NOMO-1 treated with dmso at 0.1 percent for 144 hours (cell line): ENCODE measurements around the gene FUBP3.

Experiments
- DNase-seq: peaks from one replicate; lab custom pipeline; 2025; ENCODE audit not compliant: unreplicated experiment; lab: John Stamatoyannopoulos, UW

FUBP3 gene

DNA sequence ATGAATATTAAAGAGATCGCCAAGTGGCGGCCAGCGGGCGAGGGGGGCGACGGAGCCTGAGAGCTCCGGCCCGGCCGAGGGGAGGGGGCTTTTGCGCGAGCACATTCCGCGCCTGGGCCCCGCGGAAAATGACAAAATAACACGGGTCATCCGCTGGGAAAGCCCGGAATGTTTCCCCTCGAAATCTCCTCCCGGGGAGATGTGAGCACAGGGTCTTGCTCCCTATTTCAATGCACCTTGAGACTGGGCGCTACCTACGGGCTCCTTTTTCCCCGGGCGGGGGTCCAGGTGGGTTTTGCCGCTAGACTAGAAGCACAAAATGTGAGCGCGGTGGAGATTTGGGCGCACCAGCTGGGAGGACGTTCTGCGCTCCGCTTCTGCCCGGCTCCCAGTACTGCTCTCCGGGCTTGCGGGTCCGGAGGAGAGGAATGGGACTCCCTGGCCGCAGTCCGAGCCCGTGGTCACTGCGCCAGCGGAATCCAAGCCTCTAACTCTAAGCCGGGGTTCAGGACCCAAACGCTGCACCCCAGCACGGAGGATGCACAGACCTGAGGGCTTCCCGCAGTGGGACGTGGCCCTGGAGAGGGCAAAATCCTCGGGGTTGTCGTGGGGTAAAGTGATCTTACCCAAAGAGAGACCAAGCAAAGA, 82.2 kb downstream of the FUBP3 start:
- no peak for DNase-seq

DNA sequence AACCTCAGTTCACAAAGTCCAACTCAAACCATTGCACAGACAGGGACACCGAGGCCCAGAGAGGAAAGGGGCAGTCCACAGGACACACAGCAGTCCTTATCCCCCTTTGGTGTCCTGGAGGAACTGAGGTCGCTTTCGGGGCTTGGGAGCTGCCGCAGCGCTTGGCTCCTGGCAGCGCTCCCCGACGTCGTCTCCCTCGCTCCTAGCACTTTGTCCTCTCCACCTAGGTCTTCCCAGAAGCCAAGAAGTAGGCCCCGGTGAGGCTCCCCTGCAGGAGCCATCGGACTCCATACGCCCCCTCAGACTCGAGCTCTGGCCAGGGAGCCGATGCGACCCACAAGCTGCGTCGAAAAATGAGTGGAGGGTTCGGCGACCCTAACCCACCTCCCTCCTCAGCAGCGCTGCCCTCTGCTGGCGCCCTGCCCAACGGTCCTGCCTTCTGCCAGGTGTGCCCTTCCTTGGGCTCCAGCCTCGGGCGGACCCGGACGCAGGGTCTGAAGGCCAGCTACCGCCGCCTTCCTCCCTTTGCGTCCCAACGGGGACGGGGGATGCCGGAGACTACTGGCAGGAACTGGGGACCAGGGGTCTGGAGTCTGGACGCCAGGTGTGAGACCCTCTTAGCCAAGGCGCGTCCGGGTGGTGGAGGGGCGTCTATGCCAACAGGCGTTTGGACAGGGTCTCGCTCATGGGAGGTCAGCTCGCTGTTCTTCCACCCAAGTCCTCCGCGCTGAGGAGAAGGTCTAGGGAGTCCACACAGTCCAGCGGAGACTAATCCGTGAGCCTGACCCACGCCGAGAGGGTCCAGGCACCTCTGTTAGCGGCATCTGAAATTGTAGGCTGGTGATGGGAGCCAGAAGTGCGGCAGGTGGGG, 83.0 kb downstream of the FUBP3 start:
- no peak for DNase-seq

DNA sequence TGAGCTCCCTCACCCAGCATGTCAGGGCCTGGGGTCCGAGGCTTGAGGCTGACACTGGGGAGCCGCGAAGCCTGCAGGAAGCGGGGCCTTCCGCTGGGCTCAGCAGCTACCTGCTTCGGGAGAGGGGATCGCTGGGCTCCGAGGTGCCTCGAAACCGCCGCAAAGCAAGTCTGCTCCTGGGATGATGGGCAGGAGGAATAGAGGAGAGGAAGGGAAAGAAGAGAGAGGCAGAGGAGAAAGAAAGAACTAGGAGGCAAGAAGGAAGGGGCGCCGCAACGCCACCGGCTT, 83.5 kb downstream of the FUBP3 start:
- no peak for DNase-seq

DNA sequence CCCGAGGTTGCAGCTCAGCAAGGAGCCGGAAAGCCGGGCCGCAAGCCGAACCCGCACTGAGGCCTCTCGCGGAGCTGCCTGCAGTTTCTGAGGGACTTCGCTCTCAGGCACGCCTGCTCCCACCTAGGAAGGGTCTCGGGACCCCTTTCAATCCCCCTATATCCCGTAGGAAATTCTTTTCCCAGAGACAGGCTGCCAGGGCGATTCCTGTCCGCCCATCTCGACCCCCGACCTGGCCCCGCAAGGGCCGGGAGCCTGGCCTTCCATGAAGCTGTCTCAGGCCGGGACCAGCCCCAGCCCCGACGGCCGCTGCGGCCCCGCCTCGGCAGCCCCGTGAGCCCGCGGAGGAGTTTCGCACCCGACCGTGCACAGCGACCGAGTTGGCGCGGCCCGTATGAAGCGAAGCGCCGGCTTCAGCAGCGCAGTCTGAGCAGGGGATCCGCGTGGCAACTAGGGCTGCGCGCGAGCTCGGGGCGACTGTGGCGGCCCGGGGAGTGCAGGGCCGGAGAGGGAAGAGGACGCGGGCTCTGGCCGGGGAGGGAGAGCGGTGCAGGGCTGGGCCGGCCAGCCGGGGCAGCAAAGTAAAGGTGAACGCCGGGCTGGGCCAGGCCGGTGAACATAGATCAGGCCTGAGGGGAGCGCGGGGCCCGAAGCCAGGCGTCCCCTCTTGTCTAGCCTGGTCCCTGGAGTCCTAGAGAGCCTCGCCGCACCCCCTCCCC, 84.0 kb downstream of the FUBP3 start:
- DNase-seq = no peak

DNA sequence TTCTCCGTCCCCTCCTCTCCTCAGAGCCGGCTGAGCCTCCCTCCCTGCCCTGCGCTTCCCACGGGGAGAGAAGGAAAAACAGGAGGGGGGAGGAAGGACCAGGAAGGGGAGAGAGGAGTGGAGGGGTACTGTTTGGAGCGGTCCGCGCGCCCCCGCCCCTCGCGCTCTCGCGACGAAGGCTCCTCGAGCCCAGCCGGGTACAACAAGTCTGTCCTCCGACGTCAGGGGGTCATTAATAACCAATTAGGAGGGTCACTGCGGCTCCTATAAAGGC, 84.5 kb downstream of the FUBP3 start:
- DNase-seq = no peak

DNA sequence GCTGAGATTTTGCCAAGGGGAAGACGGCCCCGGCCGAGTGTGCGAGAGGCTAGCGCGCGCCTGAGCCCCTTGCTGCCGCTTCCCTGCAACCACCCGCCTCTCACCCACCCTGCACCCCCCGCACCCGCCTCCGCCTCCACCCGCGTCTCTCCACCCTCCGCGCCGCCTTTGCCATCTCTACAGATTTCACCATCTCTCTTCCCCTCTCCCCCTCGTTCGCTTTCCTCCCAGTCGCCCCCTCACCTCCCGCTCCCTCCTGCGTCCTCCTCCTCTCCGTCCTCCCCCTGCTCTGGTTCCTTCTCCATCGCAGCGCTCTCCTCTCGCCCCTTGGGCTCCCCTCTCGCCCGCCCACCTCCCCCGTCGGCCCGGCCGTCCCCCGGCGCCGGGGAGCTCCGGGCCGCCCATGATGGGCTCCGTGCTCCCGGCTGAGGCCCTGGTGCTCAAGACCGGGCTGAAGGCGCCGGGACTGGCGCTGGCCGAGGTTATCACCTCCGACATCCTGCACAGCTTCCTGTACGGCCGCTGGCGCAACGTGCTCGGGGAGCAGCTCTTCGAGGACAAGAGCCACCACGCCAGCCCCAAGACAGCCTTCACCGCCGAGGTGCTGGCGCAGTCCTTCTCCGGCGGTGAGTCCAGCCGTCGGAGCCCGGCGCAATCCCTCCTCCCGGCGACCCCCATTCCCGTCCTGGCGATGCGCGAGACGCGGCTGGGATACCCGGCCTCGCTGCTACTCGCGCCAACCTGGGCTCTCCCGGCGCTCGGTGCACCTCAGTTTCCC, 85.1 kb downstream of the FUBP3 start, which contains the start of gene PRDM12:
TSS of gene PRDM12 (plus strand) at position 344 of the 778 bp plus-strand sequence. CDS start at position 404, 60 bp downstream.
- DNase-seq = no peak

DNA sequence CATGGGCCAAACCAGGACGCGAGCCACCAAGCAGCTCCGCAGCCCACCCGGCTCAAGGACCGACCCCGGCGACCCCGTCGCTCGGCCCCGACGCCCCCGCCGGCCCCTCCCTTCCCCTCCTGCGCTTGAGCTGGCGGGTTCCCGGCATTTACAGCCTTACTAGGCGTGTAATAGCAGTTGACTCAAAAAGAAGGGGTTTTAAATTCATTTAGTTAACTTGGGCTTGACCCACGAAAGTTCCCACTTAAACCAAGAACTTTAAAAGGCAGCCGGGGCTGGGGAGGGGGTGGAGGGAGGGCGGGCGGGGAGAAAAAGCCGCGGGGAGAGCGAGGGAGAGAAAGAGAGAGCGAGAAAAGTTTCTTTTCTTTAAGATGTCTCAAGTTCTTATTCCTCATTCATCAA, 85.7 kb downstream of the FUBP3 start:
- no peak for DNase-seq

DNA sequence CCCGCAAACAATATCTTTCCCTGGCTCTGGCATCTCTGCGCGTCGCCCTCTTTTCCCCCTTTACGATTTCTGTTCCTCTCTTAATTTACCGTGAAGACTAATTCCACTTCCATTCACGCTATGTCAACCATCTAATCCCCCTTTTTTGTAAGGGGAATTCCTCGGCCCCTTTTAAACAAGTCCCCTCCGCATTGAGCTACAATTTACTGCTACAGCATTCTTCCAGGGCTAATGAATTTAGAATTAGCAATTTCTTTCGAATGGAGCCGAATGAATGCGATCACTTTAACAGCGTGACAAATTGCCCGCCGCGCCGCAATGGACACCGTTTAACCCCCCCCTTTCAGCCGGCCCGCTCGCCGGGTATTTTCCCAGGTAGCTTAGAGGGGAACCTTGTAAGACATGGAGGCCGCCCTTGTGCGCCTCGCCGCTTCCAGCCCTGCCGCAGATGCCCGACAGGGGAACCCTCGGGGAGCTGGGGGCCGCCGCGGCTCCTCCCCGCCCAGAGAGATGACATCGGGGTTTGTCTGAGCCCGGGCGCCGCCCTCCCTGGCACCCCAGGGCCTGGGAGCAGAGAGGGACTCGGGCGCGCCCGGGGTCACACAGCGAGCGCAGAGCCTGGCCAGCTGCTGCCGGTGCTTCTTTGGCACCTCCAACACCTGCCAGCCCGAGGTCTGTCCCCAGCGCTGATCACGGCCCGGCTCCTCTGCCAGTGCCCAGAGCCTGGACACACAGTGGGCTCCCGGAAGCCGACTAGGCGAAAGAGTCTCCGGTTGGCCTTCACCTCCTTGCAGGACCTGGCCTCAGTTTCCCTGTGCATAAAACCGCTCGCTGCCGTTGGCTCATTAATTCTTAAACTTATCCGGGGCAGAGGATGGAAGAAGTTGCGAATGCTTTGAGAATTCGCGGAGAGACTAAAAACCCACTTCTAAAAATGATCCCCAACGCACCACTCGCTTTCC, 86.3 kb downstream of the FUBP3 start:
- no peak for DNase-seq

DNA sequence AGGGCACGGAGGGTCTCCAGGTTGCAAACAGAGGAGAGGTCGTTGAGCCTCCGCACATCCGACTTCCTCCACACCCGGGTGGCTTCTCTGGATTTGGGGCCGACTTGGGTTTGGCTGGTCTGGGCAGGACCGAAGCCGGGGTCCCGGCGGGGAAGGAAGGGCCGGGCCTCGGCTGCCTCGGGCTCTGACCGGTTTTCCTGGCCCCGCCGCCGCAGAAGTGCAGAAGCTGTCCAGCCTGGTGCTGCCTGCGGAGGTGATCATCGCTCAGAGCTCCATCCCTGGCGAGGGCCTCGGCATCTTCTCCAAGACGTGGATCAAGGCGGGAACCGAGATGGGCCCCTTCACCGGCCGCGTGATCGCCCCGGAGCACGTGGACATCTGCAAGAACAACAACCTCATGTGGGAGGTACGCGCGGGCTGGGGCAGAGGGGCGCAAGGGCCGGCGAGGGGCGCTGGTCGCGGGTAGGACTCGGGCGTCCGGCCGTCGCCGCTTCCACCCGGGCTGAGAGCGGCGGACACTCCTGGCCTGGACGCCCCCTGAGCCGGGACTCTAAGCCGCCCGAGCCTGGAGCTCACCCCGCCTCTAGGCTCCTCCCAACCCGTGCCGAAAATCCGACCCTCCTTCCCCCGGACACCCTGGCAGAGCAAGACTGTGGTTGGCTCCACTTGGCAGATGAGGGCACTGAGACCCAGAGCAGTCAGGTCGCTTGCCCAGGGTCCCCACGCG, 87.2 kb downstream of the FUBP3 start:
- DNase-seq = no peak

DNA sequence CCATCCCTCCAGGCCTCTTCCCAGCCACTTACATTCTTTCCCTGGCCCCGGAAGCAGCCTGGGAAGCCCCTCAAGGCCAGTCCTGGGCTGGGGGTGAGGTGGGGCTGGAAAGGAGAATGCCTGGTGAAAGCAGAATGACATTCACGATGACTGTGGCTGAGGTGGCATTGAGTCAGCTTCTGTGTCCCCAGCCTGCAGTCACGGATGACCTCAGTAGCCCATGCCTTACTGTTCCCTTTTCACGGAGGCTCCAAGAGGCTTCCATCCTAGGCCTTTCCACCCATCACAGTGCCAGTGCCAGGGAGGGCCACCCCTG, 87.7 kb downstream of the FUBP3 start:
- no peak for DNase-seq

DNA sequence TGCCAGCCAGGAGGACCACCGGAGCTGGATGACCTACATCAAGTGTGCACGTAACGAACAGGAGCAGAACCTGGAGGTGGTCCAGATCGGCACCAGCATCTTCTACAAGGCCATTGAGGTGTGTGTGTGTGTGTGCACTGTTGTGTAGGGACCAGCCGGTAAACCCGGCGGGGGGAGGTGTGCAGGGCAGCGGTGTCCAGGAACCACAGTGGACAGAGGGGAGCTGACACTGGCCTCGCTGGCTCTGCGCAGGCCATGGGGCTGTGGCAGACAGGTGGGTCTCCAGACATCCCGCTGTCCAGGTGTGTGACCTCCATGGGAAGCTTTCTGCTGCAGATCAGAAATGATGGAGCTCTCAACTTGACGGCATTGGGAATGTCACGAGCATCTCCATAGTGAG, 88.8 kb downstream of the FUBP3 start:
- DNase-seq = no peak

DNA sequence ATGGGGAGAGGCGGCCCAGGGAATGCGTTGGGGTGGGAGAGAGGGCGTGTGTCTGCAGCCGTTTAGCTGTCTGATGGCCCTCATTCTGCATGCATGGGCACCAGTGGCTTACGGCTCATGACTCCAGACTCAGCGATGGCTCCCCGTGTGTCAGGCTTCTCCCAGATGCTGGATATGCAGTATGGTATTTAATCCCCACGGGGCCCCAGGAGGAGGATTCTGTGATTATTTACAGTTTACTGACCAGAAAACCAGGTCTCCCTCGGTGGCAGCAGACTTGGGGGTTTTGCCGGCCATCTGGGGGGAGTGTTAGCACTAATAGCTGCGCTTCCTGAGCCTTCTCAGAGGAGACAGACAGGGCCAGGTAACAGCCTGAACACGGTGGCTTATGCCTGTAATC, 89.3 kb downstream of the FUBP3 start:
- DNase-seq = no peak

DNA sequence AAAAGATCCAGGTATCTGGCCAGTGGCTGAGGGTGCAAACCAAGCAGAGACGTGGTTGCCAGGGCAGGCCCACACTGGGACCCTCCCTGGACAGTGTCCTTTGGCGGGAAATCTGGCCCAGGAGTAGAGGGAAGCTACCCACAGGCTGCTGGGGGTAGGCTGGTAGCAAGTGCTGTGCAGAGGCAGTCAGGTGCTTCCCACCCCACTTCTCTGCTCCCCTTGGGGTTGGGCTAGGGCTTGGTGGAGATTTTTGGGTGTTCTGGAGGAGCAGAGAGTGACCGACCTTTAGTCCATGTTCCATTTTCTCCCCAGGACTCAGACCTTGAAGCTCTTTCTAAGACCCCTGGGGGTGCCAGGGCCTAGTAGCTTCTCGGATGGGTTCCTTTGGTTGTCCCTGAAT, 90.6 kb downstream of the FUBP3 start:
- no peak for DNase-seq

DNA sequence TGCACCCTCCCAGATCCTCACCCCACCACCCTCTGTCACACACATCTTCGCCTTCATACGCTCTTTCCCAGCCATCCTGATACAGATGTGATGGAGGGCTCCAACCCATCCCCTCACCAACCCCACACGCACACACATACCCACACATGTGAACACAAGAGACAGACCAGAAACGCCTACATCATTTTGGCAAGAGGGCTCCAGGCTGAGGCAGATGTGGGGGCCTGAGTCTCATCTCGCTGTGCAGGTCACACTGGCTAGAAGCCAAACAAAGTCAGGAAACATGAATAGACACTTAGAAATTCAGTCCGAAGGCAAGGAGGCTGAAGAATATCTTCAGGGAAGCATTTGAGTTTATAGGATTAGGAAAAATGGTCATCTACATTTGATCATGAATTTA, 91.3 kb downstream of the FUBP3 start:
- DNase-seq = no peak

DNA sequence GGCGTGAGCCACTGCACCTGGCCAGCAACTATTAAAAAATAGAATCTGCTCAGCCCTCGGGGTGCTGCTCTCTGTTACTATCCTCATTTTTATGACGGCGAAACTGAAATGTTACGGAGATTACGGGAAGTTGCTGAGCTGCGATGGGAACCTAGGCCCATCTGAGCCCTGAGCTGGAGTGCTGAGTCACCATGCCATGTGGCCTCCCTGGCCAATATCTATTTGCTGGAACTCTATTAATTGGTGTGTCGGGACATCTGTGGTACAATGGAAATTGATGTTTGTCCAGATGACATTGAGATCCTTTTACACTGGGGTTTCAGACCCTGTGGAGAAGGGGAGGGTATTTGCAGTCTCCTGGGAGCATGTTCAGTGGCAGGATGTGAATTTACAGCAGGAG, 93.1 kb downstream of the FUBP3 start:
- no peak for DNase-seq

DNA sequence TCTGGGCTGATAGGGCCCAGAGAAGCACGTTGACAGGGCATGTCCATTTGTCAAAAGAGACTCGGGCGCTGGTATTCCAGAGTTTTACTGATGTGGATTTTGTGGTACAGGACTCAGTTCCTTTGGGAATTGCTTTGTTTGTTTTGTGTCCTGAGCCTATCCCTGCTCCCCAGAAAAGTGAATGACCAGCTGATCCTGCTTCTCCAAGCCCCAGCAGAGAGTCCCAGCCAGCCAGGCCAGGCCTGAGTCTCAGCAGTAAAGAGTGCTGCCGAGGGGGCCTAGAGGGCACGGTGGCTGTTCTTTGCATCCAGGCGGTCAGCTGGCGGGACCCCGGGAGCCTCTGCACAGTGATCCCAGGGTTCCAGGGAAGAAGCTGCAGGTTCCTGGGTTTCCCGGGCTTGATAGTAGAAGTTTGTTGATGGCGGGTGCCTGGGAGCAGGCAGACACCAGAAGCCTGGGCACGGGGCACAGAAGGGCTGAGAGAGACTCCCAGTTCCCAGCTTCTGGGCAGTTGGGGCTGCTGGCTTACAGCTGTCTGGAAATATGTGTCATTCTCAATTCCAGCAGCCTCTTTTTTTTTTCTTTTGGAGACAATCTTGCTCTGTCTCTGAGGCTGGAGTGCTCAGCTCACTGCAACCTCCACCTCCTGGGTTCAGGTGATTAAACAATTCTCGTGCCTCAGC, 93.7 kb downstream of the FUBP3 start:
- no peak for DNase-seq

DNA sequence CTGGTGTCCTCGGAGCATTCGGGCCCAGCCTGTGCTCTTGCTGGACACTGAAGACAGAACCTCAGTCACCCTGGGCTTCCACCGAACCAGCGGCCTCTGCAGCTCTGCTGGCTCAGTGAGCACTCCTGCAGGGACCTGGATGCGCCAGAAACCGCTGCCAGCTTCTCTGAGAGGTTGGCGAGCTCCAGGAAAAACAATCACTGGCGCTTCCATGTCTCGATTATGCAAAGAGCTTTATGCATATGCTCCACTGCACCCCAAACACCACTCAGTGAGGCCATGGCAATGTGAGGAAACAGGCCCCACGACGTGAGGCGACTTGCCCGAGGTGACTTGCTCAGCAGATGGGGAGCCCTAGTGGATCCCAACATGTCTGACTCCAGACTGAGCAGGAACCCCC, 96.0 kb downstream of the FUBP3 start:
- DNase-seq = no peak

DNA sequence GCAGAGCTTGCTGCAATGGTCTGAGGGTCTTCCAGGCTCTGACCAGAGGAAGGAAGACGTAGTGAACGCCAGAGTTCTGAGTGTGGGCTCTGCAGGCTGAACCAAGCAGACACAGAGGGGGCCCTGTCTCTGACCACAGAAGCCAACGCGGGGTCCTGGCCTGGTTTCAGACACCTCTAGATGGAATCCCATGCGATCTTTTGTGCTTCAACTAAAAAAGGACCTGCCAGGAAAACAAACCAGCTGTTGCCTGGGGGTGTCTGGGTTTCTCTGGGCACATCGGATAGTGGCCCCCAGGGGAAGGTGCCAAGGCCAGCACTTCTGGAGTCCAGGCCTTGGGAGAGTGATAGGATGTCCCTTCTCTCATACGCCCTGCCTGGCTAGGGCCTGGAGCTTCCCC, 97.9 kb downstream of the FUBP3 start:
- DNase-seq = no peak
